ENCODE data around the gene CYBRD1. TPM values are rescaled to one million over a fixed set of nuclear protein-coding genes. Genes with fewer than 3 reads are reported as not detected.

CYBRD1 gene
- total RNA-seq, 4 donors from 2014 or later: 50.7 to 124 (median 63.9) TPM

DNA sequence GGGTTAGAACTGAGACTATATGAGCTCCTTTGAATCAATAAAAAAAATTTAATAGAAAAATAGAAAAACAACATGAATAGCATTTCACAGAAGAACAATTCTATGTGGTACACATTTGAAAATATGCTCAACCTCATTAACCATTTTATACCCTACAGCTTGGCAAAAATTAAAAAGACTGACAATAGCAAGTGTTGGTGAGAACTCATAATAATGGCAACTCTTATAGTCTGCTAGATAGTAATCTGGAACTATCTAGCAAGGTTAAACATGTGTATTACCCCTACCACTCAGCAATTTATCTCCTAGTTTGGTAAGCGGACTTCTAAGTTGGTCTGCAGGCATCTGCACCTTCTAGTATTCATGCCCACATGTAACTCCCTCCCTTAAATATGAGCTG, 67.8 kb downstream of the CYBRD1 start:
- in situ Hi-C loops (cut with MboI; ENCODE audit: low pct_ligation_motif_present in 1 of 4, low pct_unique_long_range_greater_than_20kb in 1 of 4, low sequenced_read_pairs in 3 of 4) (loop anchor here (25.0 kb wide), 1 partner anchor 522 kb away; the partner anchor contains the start of gene DLX2 (in 4 of the 4)), intact Hi-C loops (cut with DNase I; ENCODE audit: low total_unique reads) (no loop called here)
- Histone ChIP-seq H3K4me1 (no peaks in the 10 kb centered on the region), H3K27me3 (peaks cover 16% of the 10 kb centered on the region), H3K36me3 (no peaks in the 10 kb centered on the region), H3K9me3 (peaks cover 0 to 5% of the 10 kb centered on the region in 2 donors), H3K27ac (no peak overlapping the region), H3K4me3 (no peak overlapping the region)
- no peak for TF ChIP-seq CTCF (IDR thresholded peaks at IDR 0.05)
- TF ChIP-seq EP300 (IDR thresholded peaks at IDR 0.05; ENCODE audit: low read depth): no peak
- TF ChIP-seq POLR2AphosphoS5 (IDR thresholded peaks at IDR 0.05): no peak
- no peak for TF ChIP-seq POLR2A (IDR thresholded peaks at IDR 0.05)
- DNase-seq: no peak
- WGBS, 2 donors (ENCODE audit: low coverage in 1 of 2): 96% methylated on average over 1 of the region's 1 CpG; no CpG with 5 or more reads in 1 of the 2 donors

- no peak overlapping the region for H3K27ac ChIP-seq
- peaks cover 16% of the 10 kb centered on the region for H3K27me3 ChIP-seq
- intact Hi-C loops (cut with DNase I; ENCODE audit: low total_unique reads) (no loop called here), in situ Hi-C loops (cut with MboI; ENCODE audit: low pct_ligation_motif_present in 1 of 4, low pct_unique_long_range_greater_than_20kb in 1 of 4, low sequenced_read_pairs in 3 of 4) (loop anchor here (25.0 kb wide), 1 partner anchor 520 kb away; the partner anchor contains the start of gene DLX2 (in 4 of the 4))
- no peaks in the 10 kb centered on the region for H3K36me3 ChIP-seq
- DNase-seq: no peak
- TF ChIP-seq CTCF (IDR thresholded peaks at IDR 0.05) (no peak), EP300 (IDR thresholded peaks at IDR 0.05; ENCODE audit: low read depth) (no peak), POLR2A (IDR thresholded peaks at IDR 0.05) (no peak), POLR2AphosphoS5 (IDR thresholded peaks at IDR 0.05) (no peak)
- 59 to 64% methylated on average over 7 of the region's 7 CpGs for WGBS, 2 donors (ENCODE audit: low coverage in 1 of 2)
- H3K4me3 ChIP-seq: peak overlapping the region in 1 of 4 donors; percentile 13
- H3K4me1 ChIP-seq: no peaks in the 10 kb centered on the region
- peaks cover 0 to 5% of the 10 kb centered on the region in 2 donors for H3K9me3 ChIP-seq
Observed at GRCh38 chr2:171592036-171592555, 69.8 kb downstream of the CYBRD1 start.

DNA sequence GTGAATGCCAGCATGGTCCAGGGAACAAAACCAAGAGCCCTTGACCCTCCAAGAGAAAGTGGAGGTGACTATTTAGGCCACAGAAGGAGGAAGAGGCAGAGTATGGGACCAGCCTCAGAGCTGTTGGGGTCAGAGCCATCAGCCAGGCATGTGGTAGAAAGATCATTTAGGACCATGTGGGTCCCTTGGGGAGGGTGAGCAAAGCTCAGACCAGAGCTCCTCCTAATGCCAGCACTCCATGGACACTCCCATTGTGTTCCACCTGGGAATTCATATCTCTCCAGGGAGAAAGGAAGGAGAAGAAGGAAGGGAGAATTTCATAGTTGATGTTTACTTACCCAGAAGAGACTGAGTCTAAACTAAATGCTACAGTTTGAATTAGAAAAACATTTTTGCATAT, 73.2 kb downstream of the CYBRD1 start:
- DNase-seq: no peak
- H3K4me3 ChIP-seq: no peak overlapping the region
- H3K27ac ChIP-seq: no peak overlapping the region
- no peaks in the 10 kb centered on the region for H3K4me1 ChIP-seq
- no peaks in the 10 kb centered on the region for H3K9me3 ChIP-seq
- H3K36me3 ChIP-seq: no peaks in the 10 kb centered on the region
- intact Hi-C loops (cut with DNase I; ENCODE audit: low total_unique reads): no loop called here
- TF ChIP-seq POLR2A (IDR thresholded peaks at IDR 0.05) (no peak), CTCF (IDR thresholded peaks at IDR 0.05) (no peak)
- peaks cover under 1% of the 10 kb centered on the region for H3K27me3 ChIP-seq
- in situ Hi-C loops (cut with MboI; ENCODE audit: low pct_ligation_motif_present in 1 of 4, low pct_unique_long_range_greater_than_20kb in 1 of 4, low sequenced_read_pairs in 3 of 4): loop anchor here (25.0 kb wide), 1 partner anchor 517 kb away; the partner anchor contains the start of gene DLX2 (in 4 of the 4)

GRCh38 chr2:171595896-171596295, 73.6 kb downstream of the CYBRD1 start:
- no peak overlapping the region for H3K27ac ChIP-seq
- no peak overlapping the region for H3K4me3 ChIP-seq
- H3K27me3 ChIP-seq: peaks cover 4% of the 10 kb centered on the region
- H3K36me3 ChIP-seq: no peaks in the 10 kb centered on the region
- intact Hi-C loops (cut with DNase I; ENCODE audit: low total_unique reads): no loop called here
- WGBS, 2 donors (ENCODE audit: low coverage in 1 of 2): 62 to 78% methylated on average over 1 to 2 of the region's 2 CpGs
- H3K4me1 ChIP-seq: no peaks in the 10 kb centered on the region
- TF ChIP-seq CTCF (IDR thresholded peaks at IDR 0.05): no peak
- TF ChIP-seq POLR2AphosphoS5 (IDR thresholded peaks at IDR 0.05): no peak
- TF ChIP-seq POLR2A (IDR thresholded peaks at IDR 0.05): no peak
- TF ChIP-seq EP300 (IDR thresholded peaks at IDR 0.05; ENCODE audit: low read depth): no peak
- in situ Hi-C loops (cut with MboI; ENCODE audit: low pct_ligation_motif_present in 1 of 4, low pct_unique_long_range_greater_than_20kb in 1 of 4, low sequenced_read_pairs in 3 of 4): loop anchor here (25.0 kb wide), 1 partner anchor 516 kb away; the partner anchor contains the start of gene DLX2 (in 4 of the 4)
- no peak for DNase-seq
- H3K9me3 ChIP-seq: no peaks in the 10 kb centered on the region

All from transverse colon (tissue), 4 donors.